Measurements from ENCODE around the gene EMILIN3. TPM values are rescaled to one million over a fixed set of nuclear protein-coding genes. Genes with fewer than 3 reads are reported as not detected.

EMILIN3 gene
- total RNA-seq, 1 donor from 2014 or later = 0.47 TPM

DNA sequence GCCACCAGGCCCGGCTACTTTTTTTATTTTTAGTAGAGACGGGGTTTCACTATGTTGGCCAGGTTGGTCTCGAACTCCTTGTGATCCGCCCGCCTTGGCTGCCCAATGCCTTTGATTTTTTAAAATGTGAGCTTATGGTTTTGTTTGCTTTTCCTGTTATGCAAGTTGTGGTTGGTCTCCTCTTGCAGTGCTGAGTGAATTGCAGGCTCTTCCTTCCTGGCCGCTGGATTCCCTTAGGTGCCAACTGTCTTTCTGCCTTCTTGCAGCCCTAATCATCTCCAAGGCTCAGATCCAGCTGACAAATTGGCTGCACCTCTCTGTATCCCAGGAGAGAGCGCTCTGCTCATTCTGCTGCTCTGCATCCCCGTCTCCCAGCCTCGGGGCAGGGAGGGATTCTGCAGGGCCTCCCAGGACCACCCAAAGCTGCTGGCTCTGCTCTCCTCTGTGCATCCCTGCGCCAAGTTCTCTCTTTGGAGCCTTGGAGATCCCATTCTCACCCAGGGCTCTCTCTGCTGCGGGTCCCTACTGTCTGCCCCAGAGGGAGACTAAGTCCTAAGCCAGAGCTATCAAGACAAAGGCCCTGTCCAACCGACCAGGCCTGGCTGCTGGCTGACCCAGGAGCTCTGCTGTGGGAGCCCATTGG lies 14.1 kb upstream of the EMILIN3 start:
- H3K4me3 Mint-ChIP-seq (ENCODE audit: unreplicated experiment) = no peak overlapping the region
- H3K4me1 Mint-ChIP-seq (ENCODE audit: low read depth) = no peaks in the 10 kb centered on the region
- DNase-seq (ENCODE audit: low spot score) = peak; percentile 40
- no peaks in the 10 kb centered on the region for H3K9me3 Mint-ChIP-seq (ENCODE audit: low read depth)
- TF ChIP-seq, protein P1, sequence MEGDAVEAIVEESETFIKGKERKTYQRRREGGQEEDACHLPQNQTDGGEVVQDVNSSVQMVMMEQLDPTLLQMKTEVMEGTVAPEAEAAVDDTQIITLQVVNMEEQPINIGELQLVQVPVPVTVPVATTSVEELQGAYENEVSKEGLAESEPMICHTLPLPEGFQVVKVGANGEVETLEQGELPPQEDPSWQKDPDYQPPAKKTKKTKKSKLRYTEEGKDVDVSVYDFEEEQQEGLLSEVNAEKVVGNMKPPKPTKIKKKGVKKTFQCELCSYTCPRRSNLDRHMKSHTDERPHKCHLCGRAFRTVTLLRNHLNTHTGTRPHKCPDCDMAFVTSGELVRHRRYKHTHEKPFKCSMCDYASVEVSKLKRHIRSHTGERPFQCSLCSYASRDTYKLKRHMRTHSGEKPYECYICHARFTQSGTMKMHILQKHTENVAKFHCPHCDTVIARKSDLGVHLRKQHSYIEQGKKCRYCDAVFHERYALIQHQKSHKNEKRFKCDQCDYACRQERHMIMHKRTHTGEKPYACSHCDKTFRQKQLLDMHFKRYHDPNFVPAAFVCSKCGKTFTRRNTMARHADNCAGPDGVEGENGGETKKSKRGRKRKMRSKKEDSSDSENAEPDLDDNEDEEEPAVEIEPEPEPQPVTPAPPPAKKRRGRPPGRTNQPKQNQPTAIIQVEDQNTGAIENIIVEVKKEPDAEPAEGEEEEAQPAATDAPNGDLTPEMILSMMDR (IDR thresholded peaks at IDR 0.05) = no peak
- no peaks in the 10 kb centered on the region for H3K36me3 Mint-ChIP-seq (ENCODE audit: low read depth)
- no peak overlapping the region for H3K27ac Mint-ChIP-seq (ENCODE audit: unreplicated experiment)
- peaks cover 23% of the 10 kb centered on the region for H3K27me3 Mint-ChIP-seq (ENCODE audit: low read depth)

DNA sequence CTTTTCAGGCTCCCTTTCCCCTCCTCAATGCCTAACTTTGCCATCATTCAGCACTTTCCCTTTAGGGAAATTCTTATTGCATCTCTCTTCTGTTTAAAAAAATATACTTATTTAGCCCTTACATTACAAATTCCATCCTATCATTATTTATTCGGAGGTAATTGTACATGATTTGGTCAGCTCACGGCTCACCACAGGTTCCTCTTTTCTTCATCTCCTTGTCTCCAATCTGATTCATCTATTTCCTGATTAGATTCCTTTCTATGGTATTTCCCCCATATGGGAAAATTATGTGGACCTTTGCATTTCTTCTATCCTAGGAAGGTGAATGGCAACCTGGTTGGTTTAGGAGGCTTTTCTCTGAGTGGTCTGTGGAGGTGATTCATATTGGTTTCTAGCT lies 12.9 kb upstream of the EMILIN3 start:
- H3K4me3 Mint-ChIP-seq (ENCODE audit: unreplicated experiment) = no peak overlapping the region
- H3K36me3 Mint-ChIP-seq (ENCODE audit: low read depth) = no peaks in the 10 kb centered on the region
- H3K27me3 Mint-ChIP-seq (ENCODE audit: low read depth) = peaks cover 23% of the 10 kb centered on the region
- TF ChIP-seq, protein P1 (IDR thresholded peaks at IDR 0.05) = no peak
- DNase-seq (ENCODE audit: low spot score) = no peak
- H3K4me1 Mint-ChIP-seq (ENCODE audit: low read depth) = no peaks in the 10 kb centered on the region
- no peak overlapping the region for H3K27ac Mint-ChIP-seq (ENCODE audit: unreplicated experiment)
- H3K9me3 Mint-ChIP-seq (ENCODE audit: low read depth) = no peaks in the 10 kb centered on the region

DNA sequence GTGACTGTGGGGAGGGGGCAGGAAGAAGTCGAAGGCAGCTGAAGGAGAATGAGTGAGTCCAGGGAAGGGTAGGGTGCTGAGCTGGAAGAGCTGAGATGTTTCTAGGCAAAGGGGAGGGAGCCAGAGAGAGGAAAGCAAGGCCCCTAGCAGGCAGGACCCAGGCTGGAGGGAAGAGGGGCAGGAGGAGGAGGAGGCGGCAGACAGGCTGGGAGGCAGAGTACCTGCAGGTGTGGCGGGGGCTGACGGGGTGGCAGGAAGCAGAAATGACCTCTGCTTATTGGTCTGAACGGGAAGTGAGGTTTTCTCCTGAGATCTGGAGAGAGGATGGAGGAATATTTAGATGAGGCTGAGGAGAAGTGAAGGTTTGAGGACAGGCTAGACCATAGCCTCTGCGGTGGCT lies 10.7 kb upstream of the EMILIN3 start:
- TF ChIP-seq, protein P1 (IDR thresholded peaks at IDR 0.05) = no peak
- Mint-ChIP-seq H3K4me1 (ENCODE audit: low read depth) (no peaks in the 10 kb centered on the region), H3K36me3 (ENCODE audit: low read depth) (no peaks in the 10 kb centered on the region), H3K4me3 (ENCODE audit: unreplicated experiment) (no peak overlapping the region), H3K27me3 (ENCODE audit: low read depth) (peaks cover 35% of the 10 kb centered on the region), H3K9me3 (ENCODE audit: low read depth) (no peaks in the 10 kb centered on the region), H3K27ac (ENCODE audit: unreplicated experiment) (no peak overlapping the region)
- DNase-seq (ENCODE audit: low spot score) = no peak

- Mint-ChIP-seq H3K9me3 (ENCODE audit: low read depth) (peaks cover 2% of the 10 kb centered on the region), H3K27me3 (ENCODE audit: low read depth) (peaks cover 35% of the 10 kb centered on the region)
- TF ChIP-seq, protein P1 (IDR thresholded peaks at IDR 0.05) = no peak
Observed at GRCh38 chr20:41376349-41376748, 9.7 kb upstream of the EMILIN3 start.

DNA sequence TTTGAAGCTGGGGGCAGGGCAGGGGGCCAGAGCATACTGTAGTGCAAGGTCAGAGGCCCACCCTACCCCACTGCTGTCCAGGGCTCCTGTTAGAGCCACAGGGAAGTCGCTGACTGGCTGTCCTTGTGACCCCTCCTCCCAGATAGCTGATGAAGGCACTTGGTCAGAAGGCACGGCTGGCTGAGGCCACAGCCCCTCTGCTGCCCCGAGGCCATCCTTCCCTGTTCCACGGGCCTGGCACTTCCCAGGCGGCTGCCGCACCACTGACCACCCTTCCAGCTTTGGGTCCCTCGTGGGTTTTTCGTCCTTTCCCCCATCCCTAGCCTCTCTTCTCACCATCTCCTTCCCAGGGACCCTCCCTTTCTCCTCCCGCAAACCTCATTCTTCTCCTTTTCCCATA lies 9.2 kb upstream of the EMILIN3 start:
- Mint-ChIP-seq H3K27ac (ENCODE audit: unreplicated experiment) (no peak overlapping the region), H3K27me3 (ENCODE audit: low read depth) (peaks cover 35% of the 10 kb centered on the region), H3K4me1 (ENCODE audit: low read depth) (no peaks in the 10 kb centered on the region)

More at GRCh38 chr20:41376349-41376748, 9.7 kb upstream of the EMILIN3 start:
- no peaks in the 10 kb centered on the region for H3K36me3 Mint-ChIP-seq (ENCODE audit: low read depth)
- DNase-seq (ENCODE audit: low spot score) = no peak
- no peak overlapping the region for H3K4me3 Mint-ChIP-seq (ENCODE audit: unreplicated experiment)
- H3K27ac Mint-ChIP-seq (ENCODE audit: unreplicated experiment) = no peak overlapping the region
- no peaks in the 10 kb centered on the region for H3K4me1 Mint-ChIP-seq (ENCODE audit: low read depth)

More for the DNA sequence above, 9.2 kb upstream of the EMILIN3 start:
- DNase-seq (ENCODE audit: low spot score) = no peak
- no peaks in the 10 kb centered on the region for H3K36me3 Mint-ChIP-seq (ENCODE audit: low read depth)
- H3K4me3 Mint-ChIP-seq (ENCODE audit: unreplicated experiment) = no peak overlapping the region
- H3K9me3 Mint-ChIP-seq (ENCODE audit: low read depth) = peaks cover 5% of the 10 kb centered on the region
- TF ChIP-seq, protein P1 (IDR thresholded peaks at IDR 0.05) = no peak

Measured in chondrocyte (in vitro differentiated cells).